Measurements from ENCODE around the gene CASZ1. TPM values are rescaled to one million over a fixed set of nuclear protein-coding genes. Genes with fewer than 3 reads are reported as not detected.

CASZ1 gene
- total and polyA plus RNA-seq, 2 donors (not counting 1 experiment from before 2014, with no cell fraction given), result 0.34 to 0.50 TPM

- H2AFZ ChIP-seq (ENCODE audit: low read length), result no peak overlapping the region
- H4K20me1 ChIP-seq (ENCODE audit: control insufficient read depth, extremely low read depth, insufficient read depth, low read length), result no peaks in the 10 kb centered on the region
- H3K79me2 ChIP-seq (ENCODE audit: control insufficient read depth, insufficient read depth, low read length), result no peaks in the 10 kb centered on the region
- no peak overlapping the region for H3K4me3 ChIP-seq (replicated peaks in 1 of 4; ENCODE audit: control extremely low read depth in 1 of 4, insufficient read depth in 1 of 4, low read depth in 3 of 4, low read length in 4 of 4)
- no peak overlapping the region for H3K4me2 ChIP-seq (ENCODE audit: extremely low read depth, insufficient read depth, low read length)
- no peaks in the 10 kb centered on the region for H3K4me1 ChIP-seq (ENCODE audit: control insufficient read depth, extremely low read depth, insufficient read depth, low read length)
- H3K27me3 ChIP-seq (ENCODE audit: control insufficient read depth, insufficient read depth, low read length), result peaks cover 3% of the 10 kb centered on the region
- no peaks in the 10 kb centered on the region for H3K9me3 ChIP-seq (ENCODE audit: control insufficient read depth, insufficient read depth, low read depth, low read length)
- TF ChIP-seq EZH2 (IDR thresholded peaks at IDR 0.05; ENCODE audit: low read length, missing control alignments), result no peak
- no peak for TF ChIP-seq CTCF (conservative IDR thresholded peaks at IDR 0.05 in 1 of 2, IDR thresholded peaks at IDR 0.05 in 1 of 2; ENCODE audit: low read depth in 1 of 2, low read length in 2 of 2)
- H3K27ac ChIP-seq (ENCODE audit: insufficient read depth, low read length), result no peak overlapping the region
- no peak for DNase-seq (ENCODE audit: low read depth in 2 of 2)
- H3K36me3 ChIP-seq (ENCODE audit: control insufficient read depth, insufficient read depth, low read length), result no peaks in the 10 kb centered on the region
- no peak overlapping the region for H3K9ac ChIP-seq (ENCODE audit: insufficient read depth, low read length)
Measured at GRCh38 chr1:10745383-10745782, 51.1 kb downstream of the CASZ1 start.

- TF ChIP-seq EZH2 (IDR thresholded peaks at IDR 0.05; ENCODE audit: low read length, missing control alignments) (no peak), CTCF (conservative IDR thresholded peaks at IDR 0.05 in 1 of 2, IDR thresholded peaks at IDR 0.05 in 1 of 2; ENCODE audit: low read depth in 1 of 2, low read length in 2 of 2) (no peak)
- H3K27me3 ChIP-seq (ENCODE audit: control insufficient read depth, insufficient read depth, low read length), result peaks cover 3% of the 10 kb centered on the region
- no peak overlapping the region for H3K4me2 ChIP-seq (ENCODE audit: extremely low read depth, insufficient read depth, low read length)
- H2AFZ ChIP-seq (ENCODE audit: low read length), result no peak overlapping the region
- H3K27ac ChIP-seq (ENCODE audit: insufficient read depth, low read length), result no peak overlapping the region
- H3K36me3 ChIP-seq (ENCODE audit: control insufficient read depth, insufficient read depth, low read length), result no peaks in the 10 kb centered on the region
- H3K4me1 ChIP-seq (ENCODE audit: control insufficient read depth, extremely low read depth, insufficient read depth, low read length), result no peaks in the 10 kb centered on the region
- H3K79me2 ChIP-seq (ENCODE audit: control insufficient read depth, insufficient read depth, low read length), result no peaks in the 10 kb centered on the region
- no peak for DNase-seq (ENCODE audit: low read depth in 2 of 2)
- H3K9me3 ChIP-seq (ENCODE audit: control insufficient read depth, insufficient read depth, low read depth, low read length), result no peaks in the 10 kb centered on the region
- H4K20me1 ChIP-seq (ENCODE audit: control insufficient read depth, extremely low read depth, insufficient read depth, low read length), result no peaks in the 10 kb centered on the region
- H3K4me3 ChIP-seq (replicated peaks in 1 of 4; ENCODE audit: control extremely low read depth in 1 of 4, insufficient read depth in 1 of 4, low read depth in 3 of 4, low read length in 4 of 4), result no peak overlapping the region
- no peak overlapping the region for H3K9ac ChIP-seq (ENCODE audit: insufficient read depth, low read length)
Measured at GRCh38 chr1:10744654-10745238, 51.7 kb downstream of the CASZ1 start.

- Histone ChIP-seq H4K20me1 (ENCODE audit: control insufficient read depth, extremely low read depth, insufficient read depth, low read length) (no peaks in the 10 kb centered on the region), H3K9me3 (ENCODE audit: control insufficient read depth, insufficient read depth, low read depth, low read length) (no peaks in the 10 kb centered on the region), H3K36me3 (ENCODE audit: control insufficient read depth, insufficient read depth, low read length) (no peaks in the 10 kb centered on the region), H3K4me2 (ENCODE audit: extremely low read depth, insufficient read depth, low read length) (no peak overlapping the region), H3K79me2 (ENCODE audit: control insufficient read depth, insufficient read depth, low read length) (no peaks in the 10 kb centered on the region), H3K4me1 (ENCODE audit: control insufficient read depth, extremely low read depth, insufficient read depth, low read length) (no peaks in the 10 kb centered on the region), H2AFZ (ENCODE audit: low read length) (no peak overlapping the region), H3K27ac (ENCODE audit: insufficient read depth, low read length) (no peak overlapping the region), H3K9ac (ENCODE audit: insufficient read depth, low read length) (no peak overlapping the region), H3K4me3 (replicated peaks in 1 of 4; ENCODE audit: control extremely low read depth in 1 of 4, insufficient read depth in 1 of 4, low read depth in 3 of 4, low read length in 4 of 4) (no peak overlapping the region), H3K27me3 (ENCODE audit: control insufficient read depth, insufficient read depth, low read length) (peaks cover 3% of the 10 kb centered on the region)
- no peak for TF ChIP-seq EZH2 (IDR thresholded peaks at IDR 0.05; ENCODE audit: low read length, missing control alignments)
- no peak for TF ChIP-seq CTCF (conservative IDR thresholded peaks at IDR 0.05 in 1 of 2, IDR thresholded peaks at IDR 0.05 in 1 of 2; ENCODE audit: low read depth in 1 of 2, low read length in 2 of 2)
- DNase-seq (ENCODE audit: low read depth in 2 of 2), result no peak
Measured at GRCh38 chr1:10744029-10744428, 52.4 kb downstream of the CASZ1 start.
